ENCODE results near the gene ASAP2.

Gene ASAP2

GRCh38 chr2:9410108-9410507 lies 203.5 kb downstream of the ASAP2 start:
- DNase-seq, result no peak

- DNase-seq, result no peak
Observed at GRCh38 chr2:9412781-9413180, 206.2 kb downstream of the ASAP2 start.

- no peak for DNase-seq
Observed at GRCh38 chr2:9415516-9416169, 209.0 kb downstream of the ASAP2 start.

- no peak for DNase-seq
Observed at GRCh38 chr2:9416267-9416961, 209.8 kb downstream of the ASAP2 start.

GRCh38 chr2:9416962-9417316 lies 210.3 kb downstream of the ASAP2 start:
- DNase-seq, result no peak

GRCh38 chr2:9417725-9418124 lies 211.1 kb downstream of the ASAP2 start:
- no peak for DNase-seq

GRCh38 chr2:9418746-9419145 lies 212.1 kb downstream of the ASAP2 start:
- no peak for DNase-seq

GRCh38 chr2:9419541-9419940 lies 212.9 kb downstream of the ASAP2 start:
- DNase-seq, result no peak

- no peak for DNase-seq
Observed at GRCh38 chr2:9420495-9420894, 213.9 kb downstream of the ASAP2 start.

- DNase-seq, result peak; percentile 46
Observed at GRCh38 chr2:9422321-9423099, 215.9 kb downstream of the ASAP2 start.

- peak; percentile 96 for DNase-seq
Observed at GRCh38 chr2:9423100-9423921, 216.7 kb downstream of the ASAP2 start, which contains the start of the genes CPSF3 and ITGB1BP1. CPSF3 (plus strand) TSS chr2:9423654; CDS start chr2:9423774, 120 bp downstream. ITGB1BP1 (minus strand) TSS chr2:9423528; CDS start chr2:9418697, 4,831 bp downstream.

GRCh38 chr2:9423922-9424272 lies 217.3 kb downstream of the ASAP2 start:
- DNase-seq, result peak; percentile 40

- DNase-seq, result no peak
Observed at GRCh38 chr2:9424447-9425164, 218.0 kb downstream of the ASAP2 start.

GRCh38 chr2:9428965-9429577 lies 222.5 kb downstream of the ASAP2 start:
- no peak for DNase-seq

GRCh38 chr2:9430316-9431293 lies 224.0 kb downstream of the ASAP2 start:
- no peak for DNase-seq

- no peak for DNase-seq
Observed at GRCh38 chr2:9434489-9434888, 227.9 kb downstream of the ASAP2 start.

- DNase-seq, result no peak
Observed at GRCh38 chr2:9439536-9439935, 232.9 kb downstream of the ASAP2 start.

- DNase-seq, result no peak
Observed at GRCh38 chr2:9440058-9440727, 233.6 kb downstream of the ASAP2 start.

GRCh38 chr2:9441556-9441955 lies 234.9 kb downstream of the ASAP2 start:
- DNase-seq, result no peak

GRCh38 chr2:9443526-9443925 lies 236.9 kb downstream of the ASAP2 start:
- DNase-seq, result no peak
